Stimulated activated CD4-positive, alpha-beta T cell treated with anti-CD3 and anti-CD28 coated beads, Interleukin-12 subunit alpha, Interleukin-12 subunit beta, amount 100 ng/mL, for 24 hours (primary cell): ENCODE results near the gene TBXA2R.
A peak's percentile ranks its signal among the peaks of the same experiment; 100 is the strongest.
"Not testable (repeated sequence)": the region's sequence is repeated elsewhere in the genome, so short reads cannot be mapped to it uniquely, and the experiment has no call there.

ENCODE experiments used
- DNase-seq, 2 experiments: peaks; one replicate each; pipeline ENCODE4 v3.0.0-alpha.2; 2020; ENCODE audit warnings: low read depth in 2 of 2

The TBXA2R gene

DNA sequence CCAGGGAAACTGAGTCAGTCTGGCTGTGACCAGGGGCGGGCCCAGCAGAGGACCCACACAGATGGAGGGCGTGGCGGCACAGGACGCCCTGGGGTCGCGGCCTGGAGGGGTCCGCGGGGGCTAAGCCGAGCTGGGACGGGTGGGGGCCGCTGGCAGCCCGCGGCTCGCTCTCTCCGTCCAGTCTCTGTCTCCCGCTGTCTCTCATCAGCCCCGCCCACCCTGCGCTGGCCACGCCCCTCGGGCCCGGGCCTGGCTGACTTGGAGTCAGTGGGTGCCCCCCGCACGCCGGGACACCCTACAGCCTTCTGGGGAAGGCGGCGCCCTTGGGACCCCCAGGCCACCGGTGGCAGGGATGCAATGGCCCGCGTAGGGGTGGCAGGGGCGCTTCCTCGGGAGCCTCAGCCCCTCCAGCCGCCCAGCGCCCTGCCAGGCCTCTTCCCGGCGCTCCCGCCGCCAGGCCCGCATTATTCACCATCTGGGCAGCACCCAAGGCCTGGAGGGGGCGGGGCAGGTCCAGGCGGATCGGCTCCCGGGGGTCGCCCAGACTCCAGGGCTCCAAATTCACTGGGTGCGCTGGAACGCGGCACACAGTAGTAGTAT lies at the start of gene TBXA2R:
Gene TBXA2R, minus strand, starts transcription at position 186 of the 600 bp plus-strand sequence. CDS start 6,241 bp downstream, outside the sequence.
- peak; percentile 18 to 65 for DNase-seq

- no peak for DNase-seq
Measured at GRCh38 chr19:3656073-3656746, 49.5 kb upstream of the TBXA2R start.

- no peak for DNase-seq
Measured at GRCh38 chr19:3655402-3656072, 48.9 kb upstream of the TBXA2R start.

DNA sequence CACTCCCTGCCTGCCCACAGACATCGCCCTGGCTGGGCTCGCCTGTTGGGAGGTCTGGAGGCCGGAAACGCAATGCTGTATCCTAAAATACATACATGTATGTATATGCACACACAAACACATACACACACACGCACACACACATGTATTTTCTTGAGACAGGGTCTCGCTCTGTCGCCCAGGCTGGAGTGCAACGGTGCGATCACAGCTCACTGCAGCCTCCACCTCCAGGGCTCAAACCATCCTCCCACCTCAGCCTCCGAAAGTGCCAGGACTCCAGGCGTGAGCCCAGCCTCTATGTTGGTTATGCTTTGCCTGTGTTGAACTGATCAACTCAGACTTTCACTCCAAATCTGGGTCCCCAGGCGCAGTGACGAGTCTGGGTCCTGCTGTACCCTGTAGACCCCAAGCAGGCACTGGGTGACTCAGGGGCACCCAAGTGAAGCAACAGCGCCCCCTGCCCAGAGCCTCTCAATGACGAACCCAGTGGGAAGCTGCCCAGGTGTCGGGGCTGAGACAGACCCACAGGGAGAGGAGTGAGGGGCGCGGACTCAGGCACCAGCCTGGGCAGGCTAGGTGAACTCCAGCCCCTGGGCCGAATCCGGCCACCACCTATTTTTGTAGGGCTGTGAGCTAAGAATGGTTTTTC lies 47.3 kb upstream of the TBXA2R start:
- DNase-seq = no peak

DNA sequence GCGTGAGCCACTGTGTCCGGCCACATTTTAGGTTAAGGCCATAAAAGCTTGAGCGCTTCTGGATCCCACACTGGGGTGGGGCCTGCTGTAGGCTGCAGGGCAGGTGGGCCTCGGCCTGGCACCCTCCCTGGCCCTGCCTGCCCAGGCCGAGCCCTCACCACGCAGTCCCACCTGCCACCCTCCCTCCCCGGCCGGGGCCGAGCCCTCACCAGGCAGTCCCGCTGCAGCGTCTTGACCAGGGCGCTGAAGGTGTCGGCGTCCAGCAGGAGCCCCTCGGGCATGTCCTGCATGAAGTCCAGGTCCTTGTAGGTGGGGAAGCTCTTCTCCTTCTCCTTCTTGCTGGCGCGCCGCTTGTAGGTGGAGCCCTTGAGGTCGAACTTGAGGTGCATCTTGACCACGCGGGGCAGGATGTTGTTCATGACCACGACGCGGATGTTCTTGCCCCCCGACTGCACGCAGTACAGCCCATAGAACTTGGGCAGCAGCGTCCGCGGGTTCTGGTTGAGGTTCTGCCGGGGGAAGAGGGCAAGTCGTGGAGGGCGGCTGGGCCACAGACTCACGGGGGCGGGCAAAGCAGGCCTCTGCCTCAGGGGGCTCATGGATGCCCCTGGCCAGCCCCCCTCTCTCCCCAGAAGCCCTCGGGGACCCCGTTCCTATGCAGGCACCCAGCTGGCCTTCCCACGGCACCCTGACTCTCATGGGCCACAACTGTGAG lies 46.6 kb upstream of the TBXA2R start:
- no peak for DNase-seq

DNA sequence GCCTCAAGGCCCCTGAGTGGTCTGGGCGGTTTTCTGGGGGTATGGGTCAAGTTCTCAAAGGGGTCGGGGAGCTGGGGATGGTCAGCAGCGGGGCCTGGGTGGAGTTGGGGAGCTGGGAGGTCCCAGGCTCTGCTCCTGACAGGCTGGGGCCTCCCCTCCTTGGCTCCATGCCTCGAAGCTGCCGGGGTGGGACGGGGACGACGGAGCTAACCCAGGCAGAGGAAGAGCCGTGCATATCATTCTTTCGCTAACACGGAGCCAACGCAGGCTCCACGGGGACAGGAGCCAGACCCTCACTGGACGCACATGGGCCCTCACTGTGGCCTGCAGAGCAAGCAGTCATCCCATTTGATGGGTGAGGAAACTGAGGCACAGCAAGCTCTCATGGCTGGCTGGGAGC lies 45.7 kb upstream of the TBXA2R start:
- no peak for DNase-seq

GRCh38 chr19:3651684-3652083 lies 45.0 kb upstream of the TBXA2R start:
- DNase-seq = no peak

DNA sequence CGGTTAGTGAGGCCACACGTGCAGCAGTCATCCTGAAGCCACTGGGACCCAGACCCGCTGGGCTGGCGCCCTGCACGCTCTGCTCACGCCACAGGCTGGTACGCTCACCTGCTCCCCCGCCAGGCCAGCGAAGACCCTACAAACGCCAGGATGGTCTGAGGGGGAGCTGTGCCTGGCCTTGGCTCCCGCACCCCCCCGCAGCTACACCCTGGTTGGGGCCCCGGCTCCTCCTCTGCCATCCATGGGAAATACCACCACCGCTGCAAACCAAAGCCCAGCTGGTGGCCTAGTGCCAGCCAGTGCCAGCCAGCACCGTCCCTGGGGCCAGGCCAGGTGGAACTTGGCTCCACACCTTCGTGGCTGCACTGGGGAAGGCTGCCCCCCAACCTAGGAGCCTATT lies 43.2 kb upstream of the TBXA2R start:
- DNase-seq = no peak

DNA sequence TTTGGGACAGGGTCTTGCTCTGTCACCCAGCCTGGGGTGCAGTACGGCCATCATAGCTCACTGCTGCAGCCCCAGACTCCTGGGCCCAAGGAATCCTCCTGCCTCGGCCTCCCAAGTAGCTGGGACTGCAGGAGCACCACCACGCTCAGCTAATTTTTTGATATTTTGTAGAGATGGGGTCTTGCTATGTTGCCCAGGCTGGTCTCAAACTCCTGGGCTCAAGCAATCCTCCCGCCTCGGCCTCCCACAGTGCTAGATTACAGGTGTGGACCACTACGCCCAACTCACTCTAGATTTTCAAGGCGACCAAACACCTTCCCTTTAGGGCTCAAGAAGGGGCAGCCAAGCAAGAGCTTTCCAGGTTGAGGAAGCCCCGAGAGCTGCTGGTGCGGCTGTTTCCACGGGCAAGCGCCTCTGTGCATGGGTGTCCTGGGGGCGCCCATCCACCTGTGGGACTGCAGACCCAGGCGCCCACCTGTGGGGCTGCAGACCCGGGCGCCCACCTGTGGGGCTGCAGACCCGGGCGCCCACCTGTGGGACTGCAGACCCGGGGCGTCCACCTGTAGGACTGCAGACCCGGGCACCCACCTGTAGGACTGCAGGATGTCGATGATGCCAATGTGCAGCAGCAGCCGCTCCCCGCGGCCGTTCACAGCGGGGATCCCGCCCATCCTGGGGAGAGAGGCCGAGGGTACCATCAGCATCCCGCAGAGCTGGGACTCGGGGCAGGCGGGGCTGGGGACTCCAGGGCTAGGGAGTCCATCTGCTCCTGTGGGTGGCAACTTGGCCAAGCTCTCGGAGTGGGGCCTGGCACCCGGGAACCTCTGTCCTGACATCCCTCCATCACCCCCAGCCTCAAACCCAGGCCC lies 41.6 kb upstream of the TBXA2R start:
- no peak for DNase-seq

DNA sequence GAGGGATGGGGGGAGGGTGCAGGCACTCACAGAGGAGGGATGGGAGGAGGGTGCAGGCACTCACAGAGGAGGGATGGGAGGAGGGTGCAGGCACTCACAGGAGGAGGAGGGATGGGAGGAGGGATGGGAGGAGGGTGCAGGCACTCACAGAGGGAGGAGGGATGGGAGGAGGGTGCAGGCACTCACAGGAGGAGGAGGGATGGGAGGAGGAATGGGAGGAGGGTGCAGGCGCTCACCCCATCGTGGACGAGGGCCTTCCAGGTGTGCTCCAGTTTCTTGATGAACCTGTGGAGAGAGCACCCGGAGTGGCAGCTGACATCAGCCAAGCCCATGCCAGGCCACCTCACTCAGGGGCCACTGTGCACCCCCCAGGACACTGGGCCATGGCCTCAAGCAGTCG lies 40.4 kb upstream of the TBXA2R start:
- not testable (repeated sequence) for DNase-seq

- DNase-seq = no peak
Measured at GRCh38 chr19:3646336-3647092, 39.8 kb upstream of the TBXA2R start.

GRCh38 chr19:3645726-3646125 lies 39.1 kb upstream of the TBXA2R start:
- no peak for DNase-seq

- no peak for DNase-seq
Measured at GRCh38 chr19:3645067-3645396, 38.4 kb upstream of the TBXA2R start.

- DNase-seq = no peak
Measured at GRCh38 chr19:3644351-3645066, 37.8 kb upstream of the TBXA2R start.

- DNase-seq = no peak
Measured at GRCh38 chr19:3643674-3644313, 37.1 kb upstream of the TBXA2R start.

- no peak for DNase-seq
Measured at GRCh38 chr19:3642987-3643673, 36.5 kb upstream of the TBXA2R start.

DNA sequence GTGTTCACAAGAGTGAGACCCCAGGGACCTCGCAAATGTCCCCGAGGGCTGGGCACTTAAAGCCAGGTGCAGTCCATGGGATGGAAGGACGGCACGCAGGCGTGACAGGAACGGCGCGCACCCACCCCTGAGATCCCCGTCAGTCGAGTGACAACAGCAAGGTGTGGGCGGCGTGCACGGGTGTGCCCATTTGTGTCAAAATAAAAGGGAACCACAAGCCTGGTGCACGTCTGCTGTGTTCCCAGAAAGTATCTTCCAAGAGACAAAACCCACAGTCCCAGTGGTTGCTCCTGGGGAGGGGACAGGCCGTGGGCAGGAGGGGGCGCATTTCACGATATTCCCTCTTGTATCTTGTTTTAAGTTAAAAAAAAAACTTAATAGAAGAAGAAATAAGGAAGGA lies 35.6 kb upstream of the TBXA2R start:
- no peak for DNase-seq

DNA sequence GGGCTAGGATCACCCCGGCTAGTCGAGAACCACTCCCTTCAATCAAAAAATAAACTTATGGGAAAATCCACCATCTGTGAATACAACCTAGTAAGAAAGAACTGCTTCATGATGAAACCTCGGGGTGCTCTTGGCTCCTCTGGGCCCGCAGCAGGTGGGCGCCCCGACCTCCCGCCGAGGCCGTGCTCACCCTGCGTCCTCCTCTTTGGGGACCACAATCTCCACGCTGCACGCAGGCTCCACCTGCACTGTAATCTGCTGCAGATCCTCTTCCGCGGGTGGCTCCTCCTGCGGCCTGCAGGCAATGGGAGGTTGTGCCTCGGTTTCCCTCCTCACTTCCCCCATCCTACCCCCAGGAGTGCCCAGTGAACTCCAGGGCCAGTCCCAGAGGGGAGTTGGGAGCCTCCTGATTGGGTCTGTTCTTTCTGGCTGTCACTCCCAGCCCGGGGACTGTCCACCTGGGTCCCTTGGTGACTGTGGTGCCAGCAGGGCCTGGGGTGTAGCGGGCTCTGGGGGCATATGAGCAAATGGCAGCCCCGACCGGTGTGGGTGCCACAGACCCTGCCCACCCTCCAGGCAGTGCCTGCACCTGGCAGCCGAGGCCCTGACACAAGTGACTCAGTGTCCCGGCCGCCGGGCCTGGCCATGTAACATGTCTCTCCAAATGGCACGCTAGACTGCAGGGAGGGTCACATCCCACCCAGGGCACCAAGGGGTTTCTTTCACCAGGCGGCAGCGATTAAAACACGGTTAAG lies 35.0 kb upstream of the TBXA2R start:
- DNase-seq = no peak
